HepG2 (cell line): ENCODE data around the gene GPR162. TPM values are rescaled to one million over a fixed set of nuclear protein-coding genes. Genes with fewer than 3 reads are reported as not detected.

Experiments used
- ATAC-seq: fragments of 200-7000 bp; cut with Tn5 transposase; 3 replicates; pipeline ENCODE4 v1.9.1; 2020; ENCODE audit warnings: mild to moderate bottlenecking, moderate library complexity
- BruUV-seq: library from RNA; stranded (reverse); fragments of 400-500 nt; replicated peaks from 2 replicates; lab custom pipeline; 2021; lab: Mats Ljungman, UMichigan
- CTCF ChIA-PET: fragments of 300-600 bp; formaldehyde crosslinking; extraction: SDS; loops from one replicate; lab custom pipeline; 2021; ENCODE audit warnings: low total read pairs, inconsistent platforms, low intra/inter-chr PET ratio; lab: Yijun Ruan, JAX
- POLR2A ChIA-PET: fragments of 350-600 bp; sonication (Branson Sonifier 250); formaldehyde crosslinking; loops from one replicate; lab custom pipeline; 2020; ENCODE audit warnings: antibody characterized with exemption, inconsistent platforms; lab: Yijun Ruan, JAX
- DNase-seq: peaks from one replicate; pipeline ENCODE4 v3.0.0-alpha.2; 2015; ENCODE audit warnings: low spot score
- FAIRE-seq: peaks from 3 replicates; lab custom pipeline; 2011; peaks lifted over from hg19 to GRCh38; lab: Jason Lieb, UNC
- H2AFZ ChIP-seq: one replicate; pipeline ENCODE4 v1.6.1; 2011; ENCODE audit warnings: low read length, inconsistent platforms
- H3K27ac ChIP-seq: fragments of 300-600 bp; 3 replicates; pipeline ENCODE4 v1.8.0; 2011; ENCODE audit warnings: mixed run types, mild to moderate bottlenecking, mixed read lengths, low read length, inconsistent platforms; ENCODE audit not compliant: insufficient read depth; ENCODE audit errors: extremely low read length
- H3K27me3 ChIP-seq, 2 experiments: fragments of 200-600 bp in 1 of 2; 2 replicates in 1 of 2; 3 replicates in 1 of 2; pipeline versions ENCODE4 v1.6.0 to v1.8.0; 2011; ENCODE audit warnings: low read length in 2 of 2, mild to moderate bottlenecking in 2 of 2, moderate library complexity in 2 of 2, inconsistent platforms in 1 of 2; ENCODE audit not compliant: insufficient read depth in 2 of 2, control insufficient read depth in 1 of 2
- H3K36me3 ChIP-seq, 2 experiments: fragments of 200-600 bp in 1 of 2; replicated peaks in 1 of 2; 2 replicates in 1 of 2; 3 replicates in 1 of 2; pipeline versions ENCODE4 v1.5.1 to v1.8.0; 2011; ENCODE audit warnings: low read length in 2 of 2, inconsistent platforms in 1 of 2; ENCODE audit not compliant: insufficient read depth in 2 of 2, control insufficient read depth in 1 of 2
- H3K4me1 ChIP-seq: 2 replicates; pipeline ENCODE4 v1.5.1; 2012; ENCODE audit warnings: low read length, inconsistent platforms; ENCODE audit not compliant: insufficient read depth
- H3K4me2 ChIP-seq: 2 replicates; pipeline ENCODE4 v1.6.0; 2011; ENCODE audit warnings: low read depth, low read length, inconsistent platforms
- H3K4me3 ChIP-seq, 3 experiments: fragments of 200-600 bp in 1 of 3; sonication (generic), shearing (Covaris generic) in 1 of 3; replicated peaks in 1 of 3; 2 replicates each; pipeline ENCODE4 v1.5.1; 2011 to 2016; ENCODE audit warnings: low read length in 3 of 3, inconsistent platforms in 2 of 3, low read depth in 2 of 3, mild to moderate bottlenecking in 2 of 3, control low read depth in 1 of 3, mixed read lengths in 1 of 3; ENCODE audit not compliant: insufficient read depth in 1 of 3
- H3K79me2 ChIP-seq: one replicate; pipeline ENCODE4 v1.6.1; 2011; ENCODE audit warnings: low read length, inconsistent platforms; ENCODE audit not compliant: insufficient read depth
- H3K9ac ChIP-seq: 2 replicates; pipeline ENCODE4 v1.6.0; 2011; ENCODE audit warnings: mild to moderate bottlenecking, low read depth, low read length, inconsistent platforms; ENCODE audit not compliant: insufficient read depth
- H3K9me3 ChIP-seq: 2 replicates; pipeline ENCODE4 v1.5.1; 2012; ENCODE audit warnings: mild to moderate bottlenecking, low read length
- H4K20me1 ChIP-seq: 2 replicates; pipeline ENCODE4 v1.6.0; 2011; ENCODE audit warnings: inconsistent platforms, mild to moderate bottlenecking, low read length, moderate library complexity; ENCODE audit not compliant: insufficient read depth
- CCAR2 ChIP-seq: fragments of 200-400 bp; formaldehyde crosslinking; optimal IDR thresholded peaks from 2 replicates; pipeline ENCODE3; 2018; ENCODE audit warnings: low read depth, mild to moderate bottlenecking, low read length, moderate library complexity
- GMEB1 ChIP-seq: sonication (generic); formaldehyde crosslinking; IDR thresholded peaks from 2 replicates; pipeline ENCODE4 v1.5.1; 2020; ENCODE audit warnings: missing genetic modification reagents, mild to moderate bottlenecking, borderline replicate concordance
- MAFF ChIP-seq: IDR thresholded peaks from 2 replicates; pipeline ENCODE4 v1.6.1; 2011; ENCODE audit warnings: low read depth, low read length, improper control_type of control experiment
- NFATC3 ChIP-seq: sonication (generic); formaldehyde crosslinking; IDR thresholded peaks from 2 replicates; pipeline ENCODE4 v1.5.1; 2020; ENCODE audit warnings: mild to moderate bottlenecking, missing genetic modification reagents
- SRY ChIP-seq: sonication (generic); formaldehyde crosslinking; IDR thresholded peaks from 2 replicates; pipeline ENCODE4 v1.8.0; 2022; ENCODE audit warnings: mild to moderate bottlenecking, missing genetic modification reagents
- STAG1 ChIP-seq: sonication (generic); formaldehyde crosslinking; IDR thresholded peaks from 2 replicates; pipeline ENCODE4 v1.4.0; 2020; ENCODE audit warnings: missing genetic modification reagents
- TBP ChIP-seq: sonication (generic); formaldehyde crosslinking; IDR thresholded peaks from 2 replicates; pipeline ENCODE4 v1.5.0; 2020; ENCODE audit warnings: missing genetic modification reagents
- TEAD2 ChIP-seq: sonication (generic); formaldehyde crosslinking; IDR thresholded peaks from 2 replicates; pipeline ENCODE4 v1.9.0; 2021; ENCODE audit warnings: missing genetic modification reagents
- ZMYM3 ChIP-seq: sonication (generic); formaldehyde crosslinking; IDR thresholded peaks from 2 replicates; pipeline ENCODE4 v1.5.1; 2020; ENCODE audit warnings: mild to moderate bottlenecking, missing genetic modification reagents
- ZNF781 ChIP-seq: sonication (generic); formaldehyde crosslinking; IDR thresholded peaks from 2 replicates; pipeline ENCODE4 v1.5.1; 2020; ENCODE audit warnings: borderline replicate concordance, mild to moderate bottlenecking, missing genetic modification reagents; ENCODE audit errors: not compliant biosample characterization
- ZNF788 ChIP-seq: sonication (generic); formaldehyde crosslinking; IDR thresholded peaks from 2 replicates; pipeline ENCODE4 v1.5.0; 2020; ENCODE audit warnings: mild to moderate bottlenecking, missing genetic modification reagents, borderline replicate concordance
- ZNF841 ChIP-seq: sonication (generic); formaldehyde crosslinking; IDR thresholded peaks from 2 replicates; pipeline ENCODE4 v1.8.1; 2023; ENCODE audit warnings: missing genetic modification reagents, borderline replicate concordance
- ZSCAN25 ChIP-seq: sonication (generic); formaldehyde crosslinking; IDR thresholded peaks from 2 replicates; pipeline ENCODE4 v1.8.0; 2022; ENCODE audit warnings: mild to moderate bottlenecking, missing genetic modification reagents
- WGBS: methylation state at CpG from one replicate; pipeline ENCODE4 v1.1.6; 2017; ENCODE audit warnings: low lambda C conversion rate; 5-methylcytosine and 5-hydroxymethylcytosine counted together
- in situ Hi-C: cut with HindIII; loops from 2 replicates; pipeline ENCODE4 v1.10.0; 2017; ENCODE audit warnings: low pct_unique_long_range_greater_than_20kb; ENCODE audit not compliant: extremely low pct_ligation_motif_present
- intact Hi-C: fragments of 100-400 bp; cut with micrococcal nuclease; formaldehyde crosslinking; loops from one replicate; pipeline ENCODE4 v1.10.0; 2022; ENCODE audit not compliant: unreplicated experiment
- polyA plus RNA-seq, 8 experiments: library from polyadenylated mRNA; depleted of rRNA in 3 of 8; stranded (reverse) in 7 of 8; unstranded in 1 of 8; fragments of >200 nt; fragmentation: Illumina TruSeq in 4 of 8; extraction: Trizol in 4 of 8; gene quantifications; 2 replicates each; pipeline versions ENCODE4 v1.2.1 to v1.2.3, GENCODE V29; 2011 to 2016; ENCODE audit warnings: low read depth in 4 of 8, missing spikeins in 1 of 8, mixed read lengths in 1 of 8; ENCODE audit not compliant: insufficient read depth in 1 of 8
- total RNA-seq, 5 experiments: library from RNA; depleted of rRNA; stranded (reverse); fragments of >200 nt; fragmentation: Illumina TruSeq; extraction: Trizol; gene quantifications; 2 replicates each; pipeline ENCODE4 v1.2.3, GENCODE V29; 2016; ENCODE audit warnings: low read depth in 1 of 5
- TF ChIP-seq, protein P1 (sequence below): sonication (generic); formaldehyde crosslinking; IDR thresholded peaks from 2 replicates; pipeline ENCODE4 v1.4.0; 2020; ENCODE audit warnings: missing genetic modification reagents

Gene GPR162
- total and polyA plus RNA-seq, 2 of the 13 experiments (the other 11 are each of a cell fraction or from before 2014, with no cell fraction given): 0.08 TPM; not detected in 1

GRCh38 chr12:6866163-6866919 is 44.7 kb downstream of the GPR162 start:
- 94% methylated on average over 14 of the region's 19 CpGs for WGBS
- H3K9me3 ChIP-seq: no peaks in the 10 kb centered on the region
- no peak overlapping the region for H2AFZ ChIP-seq
- H4K20me1 ChIP-seq: peaks cover 35% of the 10 kb centered on the region
- peak overlapping the region; percentile 69; the same call in 1 of the 2 replicates for H3K9ac ChIP-seq
- no TSS peak for BruUV-seq
- intact Hi-C loops (no loop called here), in situ Hi-C loops (no loop called here)
- FAIRE-seq: no peak
- POLR2A ChIA-PET: interaction anchor here (0.9 to 6.0 kb wide), 11 partner anchors 9 to 114 kb away, joined by 3 to 132 read pairs (median 4); partner anchors contain the start of genes C12orf57, CDCA3, MLF2 and RNU7-1
- CTCF ChIA-PET: no interaction called here
- TF ChIP-seq ZNF841 (CRISPR knock-in tag): no peak
- 0 out of 2 replicates have a peak, but pooled peaks have one; percentile 18 for TF ChIP-seq ZNF788 (CRISPR knock-in tag)
- TF ChIP-seq SRY: peak; percentile 1; the same call in 1 of the 2 replicates
- no peak for TF ChIP-seq CCAR2
- TF ChIP-seq ZSCAN25 (CRISPR knock-in tag): no peak
- H3K4me3 ChIP-seq: peak overlapping the region in 2 of 3 experiments; percentile 88 to 92; a peak in 3 of 6 replicates
- peaks cover 37% of the 10 kb centered on the region for H3K4me1 ChIP-seq
- peaks cover 22 to 45% of the 10 kb centered on the region in 2 experiments for H3K36me3 ChIP-seq
- peaks cover 29% of the 10 kb centered on the region for H3K79me2 ChIP-seq
- DNase-seq: no peak
- no peak overlapping the region for H3K27ac ChIP-seq
- no peak for ATAC-seq
- H3K4me2 ChIP-seq: peak overlapping the region; percentile 98
- no peaks in the 10 kb centered on the region; a peak in 1 of 5 replicates for H3K27me3 ChIP-seq

- no TSS peak for BruUV-seq
- peak overlapping the region; percentile 98 for H3K4me2 ChIP-seq
- H2AFZ ChIP-seq: no peak overlapping the region
- peak overlapping the region; percentile 69 for H3K9ac ChIP-seq
- peaks cover 29% of the 10 kb centered on the region for H3K79me2 ChIP-seq
- H3K27me3 ChIP-seq: no peaks in the 10 kb centered on the region; a peak in 1 of 5 replicates
- WGBS: no CpG with 5 or more reads among the region's 33 CpGs
- peaks cover 43% of the 10 kb centered on the region for H3K4me1 ChIP-seq
- intact Hi-C loops (no loop called here), in situ Hi-C loops (no loop called here)
- H3K9me3 ChIP-seq: no peaks in the 10 kb centered on the region
- peaks cover 41% of the 10 kb centered on the region for H4K20me1 ChIP-seq
- H3K27ac ChIP-seq: no peak overlapping the region
- H3K4me3 ChIP-seq: peak overlapping the region; percentile 59 to 92 (median 88); a peak in 5 of 6 replicates
- POLR2A ChIA-PET: interaction anchor here (0.9 to 6.0 kb wide), 12 partner anchors 10 to 178 kb away, joined by 3 to 132 read pairs (median 6); partner anchors contain the start of genes C12orf57, CDCA3, MLF2 and RNU7-1
- DNase-seq (no peak), FAIRE-seq (no peak), ATAC-seq (peak; percentile 10)
- CTCF ChIA-PET: no interaction called here
- H3K36me3 ChIP-seq: peaks cover 18 to 39% of the 10 kb centered on the region in 2 experiments
- TF ChIP-seq, protein P1, sequence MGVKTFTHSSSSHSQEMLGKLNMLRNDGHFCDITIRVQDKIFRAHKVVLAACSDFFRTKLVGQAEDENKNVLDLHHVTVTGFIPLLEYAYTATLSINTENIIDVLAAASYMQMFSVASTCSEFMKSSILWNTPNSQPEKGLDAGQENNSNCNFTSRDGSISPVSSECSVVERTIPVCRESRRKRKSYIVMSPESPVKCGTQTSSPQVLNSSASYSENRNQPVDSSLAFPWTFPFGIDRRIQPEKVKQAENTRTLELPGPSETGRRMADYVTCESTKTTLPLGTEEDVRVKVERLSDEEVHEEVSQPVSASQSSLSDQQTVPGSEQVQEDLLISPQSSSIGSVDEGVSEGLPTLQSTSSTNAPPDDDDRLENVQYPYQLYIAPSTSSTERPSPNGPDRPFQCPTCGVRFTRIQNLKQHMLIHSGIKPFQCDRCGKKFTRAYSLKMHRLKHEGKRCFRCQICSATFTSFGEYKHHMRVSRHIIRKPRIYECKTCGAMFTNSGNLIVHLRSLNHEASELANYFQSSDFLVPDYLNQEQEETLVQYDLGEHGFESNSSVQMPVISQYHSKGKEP (CRISPR knock-in tag): no peak
- TF ChIP-seq ZNF781: no peak
- 0 out of 2 replicates have a peak, but pooled peaks have one; percentile 23 for TF ChIP-seq TEAD2 (CRISPR knock-in tag)
- TF ChIP-seq TBP (CRISPR knock-in tag): no peak
- TF ChIP-seq ZMYM3 (CRISPR knock-in tag): no peak
- no peak for TF ChIP-seq STAG1 (CRISPR knock-in tag)
- no peak for TF ChIP-seq NFATC3 (CRISPR knock-in tag)
- no peak for TF ChIP-seq MAFF
- no peak; the same call in 1 of the 2 replicates for TF ChIP-seq GMEB1 (CRISPR knock-in tag)
These were observed 45.3 kb downstream of the GPR162 start for GRCh38 chr12:6866920-6867412.
